ENCODE data around the gene ACTR3.
A peak's percentile ranks its signal among the peaks of the same experiment; 100 is the strongest.
"Not testable (repeated sequence)": the region's sequence is repeated elsewhere in the genome, so short reads cannot be mapped to it uniquely, and the experiment has no call there.

Gene ACTR3

DNA sequence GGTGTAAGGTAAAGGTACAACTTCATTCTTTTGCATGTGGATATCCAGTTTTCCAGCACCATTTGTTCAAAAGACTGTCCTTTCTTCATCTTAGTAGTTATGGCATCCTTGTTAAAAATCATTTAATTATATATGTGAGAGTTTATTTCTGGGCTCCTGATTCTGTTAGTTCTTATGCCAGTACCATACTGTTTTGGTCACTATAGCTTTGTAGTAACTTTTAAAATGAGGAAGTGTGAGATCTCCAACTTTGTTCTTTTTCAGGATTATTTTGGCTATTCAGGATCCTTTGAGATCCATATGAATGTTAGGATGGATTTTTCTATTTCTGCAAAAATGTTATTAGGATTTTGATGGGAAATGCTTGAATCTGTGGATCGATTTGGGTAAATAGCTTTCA is 16.8 kb downstream of the ACTR3 start:
- DNase-seq: no peak

DNA sequence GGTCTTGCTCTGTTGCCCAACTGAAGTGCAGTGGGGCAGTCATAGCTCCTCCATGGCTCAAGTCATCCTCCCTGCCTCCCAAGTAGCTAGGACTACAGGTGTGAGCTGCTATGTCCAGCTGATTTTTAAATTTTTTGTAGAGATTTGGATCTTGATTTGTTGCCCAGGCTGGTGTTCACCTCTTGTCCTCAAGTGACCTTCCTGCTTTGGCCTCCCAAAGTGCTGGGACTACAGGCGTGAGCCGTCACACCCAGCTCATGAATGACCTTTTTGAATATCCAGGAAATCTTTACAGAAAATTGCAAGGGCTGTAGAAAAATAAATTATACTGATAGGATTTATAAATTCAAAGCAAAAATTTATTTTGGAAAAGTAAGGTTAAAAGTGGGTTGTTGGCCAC is 17.4 kb downstream of the ACTR3 start:
- no peak for DNase-seq

DNA sequence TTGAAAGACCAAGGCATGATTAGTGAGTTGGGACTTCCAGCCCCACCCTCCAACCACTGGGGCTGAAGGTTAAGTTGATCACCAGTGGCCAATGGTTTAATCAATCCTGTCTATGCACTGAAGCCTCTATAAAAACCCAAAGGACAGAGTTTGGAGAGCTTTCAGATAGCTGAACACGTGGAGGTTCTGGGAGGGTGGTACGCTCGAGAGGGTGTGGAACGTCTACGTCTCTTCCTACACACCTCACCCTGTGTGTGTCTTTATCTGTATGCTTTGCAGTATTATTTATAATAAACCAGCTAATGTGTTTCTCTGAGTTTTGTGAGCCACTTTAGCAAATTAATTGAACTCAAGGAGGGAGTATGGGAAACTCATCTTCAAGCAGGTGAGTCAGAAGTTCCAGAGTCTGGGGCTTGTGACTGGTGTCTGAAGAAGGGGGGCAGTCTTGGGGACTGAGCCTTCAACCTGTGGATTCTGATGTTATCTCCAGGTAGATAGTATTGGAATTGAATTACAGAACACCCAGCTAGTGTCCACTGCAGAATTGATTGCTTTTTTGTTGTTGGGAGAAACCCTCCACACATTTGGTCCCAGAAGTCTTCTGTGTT is 20.3 kb downstream of the ACTR3 start:
- DNase-seq: no peak

DNA sequence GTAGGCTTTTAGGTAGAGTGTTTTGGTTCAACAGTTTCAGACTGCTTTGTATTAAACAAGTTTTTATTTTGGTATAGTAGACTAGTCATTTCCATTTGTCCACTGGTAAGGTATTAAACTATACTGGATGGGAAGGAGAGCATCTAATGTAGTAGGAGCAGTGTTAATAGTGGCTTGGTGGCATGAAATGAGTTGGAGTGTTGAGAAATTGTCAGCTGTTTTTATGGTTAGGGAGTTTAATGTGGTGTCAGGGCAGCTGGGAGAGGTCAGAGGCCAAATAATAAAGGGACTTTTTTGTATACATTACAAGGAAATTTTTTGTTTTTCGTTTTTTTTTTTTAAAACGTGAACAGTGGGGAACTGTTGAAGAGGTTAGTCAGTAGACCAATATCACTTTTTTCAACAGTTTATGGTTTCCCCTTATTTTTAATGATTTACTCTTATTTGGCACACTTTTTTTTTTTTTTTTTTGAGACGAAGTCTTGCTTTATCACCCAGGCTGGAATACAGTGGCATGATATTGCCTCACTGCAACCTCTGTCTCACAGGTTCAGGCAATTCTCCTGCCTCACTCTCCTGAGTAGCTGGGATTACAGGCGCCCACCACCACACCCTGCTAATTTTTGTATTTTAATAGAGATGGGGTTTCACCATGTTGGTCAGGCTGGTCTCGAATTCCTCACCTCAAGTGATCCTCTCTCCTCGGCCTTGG is 21.2 kb downstream of the ACTR3 start:
- no peak for DNase-seq

DNA sequence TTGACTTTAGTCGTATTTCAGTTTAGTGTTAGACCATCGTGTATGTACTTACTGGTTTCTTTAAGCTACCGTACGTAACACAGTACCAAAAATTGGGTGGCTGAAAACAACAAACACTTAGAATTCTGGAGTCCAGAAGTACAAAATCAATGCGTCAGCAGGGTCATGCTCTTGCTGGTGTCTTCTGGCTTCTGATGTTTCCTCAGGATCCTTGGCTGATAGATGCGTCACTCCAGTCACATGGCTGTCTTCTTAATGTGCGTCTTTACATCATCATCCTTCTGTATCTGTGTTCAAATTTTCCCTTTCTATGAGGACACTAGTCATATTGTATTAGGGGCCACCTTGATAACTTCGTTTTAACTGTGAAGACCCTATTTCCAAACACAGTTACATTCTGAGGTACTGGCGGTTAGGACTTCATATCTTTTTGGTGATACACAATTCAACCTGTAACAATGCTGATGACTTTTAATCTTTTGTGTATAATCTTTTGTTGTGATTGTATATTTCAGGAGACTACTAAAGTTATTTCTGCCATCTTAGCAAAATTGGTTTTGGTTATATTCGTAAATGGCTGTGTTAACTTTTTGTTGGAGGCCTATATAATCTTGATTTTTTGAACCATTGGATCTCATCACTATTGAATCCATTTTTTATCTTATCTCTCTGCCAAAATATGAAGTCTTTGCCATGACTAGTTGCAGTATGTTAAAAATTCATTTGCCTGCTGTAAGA is 25.4 kb downstream of the ACTR3 start:
- no peak for DNase-seq

DNA sequence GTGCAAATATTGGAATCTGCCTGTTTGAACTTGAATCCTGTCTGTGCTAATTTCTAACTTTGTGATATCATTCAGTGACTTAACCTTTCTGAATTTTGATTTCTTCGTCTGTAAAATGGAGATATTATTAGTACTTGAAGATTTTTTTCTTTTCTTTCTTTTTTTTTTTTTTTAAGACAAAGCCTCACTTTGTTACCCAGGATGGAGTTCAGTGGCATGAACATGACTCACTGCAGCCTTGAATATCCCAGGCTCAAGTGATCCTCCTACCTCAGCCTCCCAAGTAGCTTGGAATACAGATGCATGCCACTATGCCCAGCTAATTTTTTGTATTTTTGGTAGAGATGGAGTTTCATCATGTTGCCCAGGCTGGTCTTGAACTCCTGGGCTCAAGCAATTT is 28.3 kb downstream of the ACTR3 start:
- no peak for DNase-seq

DNA sequence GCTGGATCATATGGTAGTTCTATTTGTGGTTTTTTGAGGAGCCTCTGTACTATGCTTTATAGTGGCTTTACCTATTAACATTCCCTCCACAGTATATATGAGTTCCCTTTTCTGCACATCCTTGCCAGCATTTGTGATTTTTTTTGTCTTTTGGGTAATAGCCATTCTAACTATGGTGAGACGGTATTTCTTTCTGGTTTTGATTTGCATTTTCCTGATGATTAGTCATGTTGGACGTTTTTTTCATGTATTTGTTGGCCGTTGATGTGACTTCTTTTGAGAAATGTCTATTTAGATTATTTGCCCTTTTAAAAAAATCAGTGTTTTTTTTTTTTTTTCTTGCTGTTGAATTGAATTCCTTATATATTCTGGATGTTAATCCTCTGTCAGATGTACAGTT is 31.1 kb downstream of the ACTR3 start:
- DNase-seq: no peak

DNA sequence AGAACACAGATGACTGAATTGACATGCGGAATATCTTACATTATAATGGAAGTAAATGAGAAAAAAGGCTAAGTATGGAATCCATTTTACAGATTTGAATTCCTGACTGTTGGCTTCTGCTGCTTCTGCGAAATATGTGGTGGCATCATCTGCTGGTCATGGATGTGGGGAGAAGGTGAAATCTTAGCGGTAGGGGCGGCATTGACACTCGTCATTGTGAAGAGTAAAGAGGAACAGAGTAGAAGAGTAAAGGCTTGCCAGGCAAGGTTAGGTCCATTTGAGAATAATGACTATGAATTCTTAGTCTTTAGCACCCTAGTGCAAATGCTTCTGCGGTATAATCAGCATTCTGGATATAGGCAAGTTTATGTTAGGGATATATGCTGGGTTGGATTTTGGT is 32.4 kb downstream of the ACTR3 start:
- DNase-seq: no peak

DNA sequence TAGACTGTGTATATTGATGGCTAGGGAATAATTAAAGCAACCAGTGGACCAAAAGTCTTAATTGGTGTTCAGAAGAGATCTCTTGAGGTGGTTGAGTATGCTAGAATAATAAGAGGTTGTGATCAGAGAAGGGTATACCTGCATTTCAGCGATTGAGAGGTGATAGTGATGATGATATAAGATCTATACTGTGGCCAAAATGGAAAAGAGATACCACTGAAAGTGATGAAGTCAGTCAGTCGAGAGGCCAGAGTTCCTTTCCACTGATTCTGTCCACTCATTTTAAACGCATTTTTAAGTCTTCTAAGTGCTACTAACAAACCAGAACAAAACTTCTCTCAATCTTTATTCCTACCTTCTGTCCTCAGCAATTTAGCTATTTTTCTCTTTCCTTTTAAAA is 32.9 kb downstream of the ACTR3 start:
- no peak for DNase-seq

DNA sequence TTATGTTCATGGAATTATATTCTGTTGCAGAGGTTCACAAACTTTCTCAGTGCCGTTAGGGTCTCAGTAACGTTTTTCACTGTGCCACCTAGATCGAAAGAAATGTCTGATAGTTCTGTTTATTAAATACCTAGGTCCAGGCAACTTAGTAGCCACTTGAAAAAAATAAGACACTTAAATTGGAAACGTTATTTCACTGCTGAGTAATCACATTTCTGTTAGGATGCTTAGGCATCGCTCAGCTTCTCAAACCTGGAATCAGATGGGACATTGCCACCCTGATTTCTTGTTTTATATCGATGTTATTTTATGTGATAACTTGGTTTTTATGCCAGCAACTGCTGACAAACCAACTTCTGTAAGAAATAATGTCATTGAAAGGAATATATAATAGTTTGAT is 36.0 kb downstream of the ACTR3 start:
- DNase-seq: no peak

DNA sequence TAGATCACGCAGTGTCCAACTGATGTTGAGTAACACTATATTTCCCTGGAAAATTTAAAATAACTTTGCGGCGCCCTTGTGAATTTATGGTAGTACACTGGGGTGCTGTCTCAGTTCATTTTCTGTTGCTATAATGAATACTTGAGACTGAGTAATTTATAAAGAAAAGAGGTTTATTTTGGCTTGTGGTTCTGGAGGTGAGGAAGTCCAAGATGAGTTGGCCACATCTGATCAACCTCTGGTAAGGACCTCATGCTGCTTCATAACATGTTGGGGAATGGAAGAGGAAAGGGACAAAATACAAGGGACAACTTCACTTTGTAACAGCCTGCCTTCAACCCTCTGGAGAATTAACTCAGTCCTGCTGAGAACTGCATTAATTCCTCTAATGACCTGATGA is 36.4 kb downstream of the ACTR3 start:
- DNase-seq: no peak

DNA sequence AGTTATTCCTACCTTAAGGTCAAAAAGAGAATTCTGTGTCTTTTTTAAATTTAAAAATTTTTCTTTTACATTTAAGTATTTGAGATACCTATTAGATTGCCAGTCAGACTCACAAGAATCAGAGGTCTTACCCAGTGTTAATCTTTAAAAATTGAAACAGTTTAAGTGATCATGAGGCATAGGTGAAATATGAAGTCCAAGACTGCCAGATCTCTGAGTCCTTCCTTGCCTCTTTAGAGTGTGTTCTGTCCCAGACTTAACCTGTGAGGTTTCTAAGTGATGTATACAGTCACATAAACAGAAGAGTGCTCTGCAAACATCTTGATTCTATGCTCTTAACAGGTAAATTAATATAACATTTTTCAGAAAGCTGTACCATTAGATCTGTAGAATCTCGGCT is 40.6 kb downstream of the ACTR3 start:
- no peak for DNase-seq

DNA sequence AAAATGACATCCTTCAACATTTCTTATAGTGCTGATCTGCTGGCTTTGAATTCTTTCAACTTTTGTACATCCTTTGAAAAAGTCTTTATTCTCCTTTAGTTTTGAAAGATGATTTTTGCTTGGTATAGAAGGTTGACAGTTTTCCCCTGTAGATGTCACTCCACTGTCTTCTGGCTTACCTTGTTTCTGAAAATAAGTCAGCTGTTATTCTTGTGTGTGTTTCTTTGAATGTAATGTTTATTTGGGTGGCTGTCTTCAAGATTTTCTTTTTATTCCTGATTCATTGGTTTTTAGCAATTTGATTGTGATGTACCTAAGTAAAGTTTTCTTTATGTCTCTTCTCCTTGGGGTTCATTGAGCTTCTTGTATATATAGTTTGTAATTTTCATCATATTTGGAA is 47.6 kb downstream of the ACTR3 start:
- no peak for DNase-seq

DNA sequence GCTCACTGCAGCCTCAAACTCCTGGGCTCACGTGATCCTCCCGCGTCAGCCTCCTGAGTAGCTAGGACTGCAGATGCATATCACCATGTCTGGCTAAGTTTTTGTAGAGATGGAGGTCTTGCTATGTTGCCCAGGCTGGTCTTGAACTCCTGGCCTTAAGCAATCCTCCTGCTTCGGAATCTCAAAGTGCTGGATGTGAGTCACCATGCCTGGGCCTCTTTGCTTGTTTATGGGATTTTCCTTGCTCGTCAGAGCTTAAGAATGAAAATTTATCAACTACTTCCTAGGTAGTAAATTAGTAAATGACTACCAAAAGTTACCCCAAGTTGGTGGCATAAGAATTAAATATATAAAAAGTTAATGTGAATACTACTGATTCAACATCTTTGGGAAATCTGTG is 51.0 kb downstream of the ACTR3 start:
- no peak for DNase-seq

DNA sequence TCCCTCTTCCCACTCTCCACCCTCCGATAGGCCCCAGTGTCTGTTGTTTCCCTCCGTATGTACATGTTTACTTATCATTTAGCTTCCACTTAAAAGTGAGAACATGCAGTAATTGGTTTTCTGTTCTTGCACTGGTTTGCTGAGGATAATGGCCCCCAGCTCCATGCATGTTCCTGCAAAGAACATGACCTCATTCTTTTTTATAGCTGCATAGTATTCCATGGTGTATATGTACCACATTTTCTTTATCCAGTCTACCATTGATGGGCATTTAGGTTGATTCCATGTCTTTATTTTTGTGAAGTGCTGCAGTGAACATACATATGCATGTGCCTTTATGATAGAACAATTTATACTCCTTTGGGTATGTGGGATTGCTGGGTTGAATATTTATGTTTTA is 55.9 kb downstream of the ACTR3 start:
- DNase-seq: not testable (repeated sequence)

DNA sequence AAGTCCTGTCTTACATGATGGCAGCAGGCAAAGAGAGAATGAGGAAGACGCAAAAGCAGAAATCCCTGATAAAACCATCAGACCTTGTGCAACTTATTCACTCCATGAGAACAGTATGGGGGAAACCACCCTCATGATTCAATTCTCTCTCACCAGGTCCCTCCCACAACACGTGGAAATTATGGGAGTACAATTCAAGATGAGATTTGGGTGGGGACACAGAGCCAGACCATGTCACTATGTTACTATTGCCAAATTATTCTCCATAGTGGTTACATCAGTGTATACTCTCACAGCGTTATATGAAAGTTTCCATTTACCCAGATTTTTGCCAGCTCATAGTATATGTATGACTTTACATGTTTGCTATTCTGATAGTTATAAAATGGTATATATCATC is 61.0 kb downstream of the ACTR3 start:
- not testable (repeated sequence) for DNase-seq

DNA sequence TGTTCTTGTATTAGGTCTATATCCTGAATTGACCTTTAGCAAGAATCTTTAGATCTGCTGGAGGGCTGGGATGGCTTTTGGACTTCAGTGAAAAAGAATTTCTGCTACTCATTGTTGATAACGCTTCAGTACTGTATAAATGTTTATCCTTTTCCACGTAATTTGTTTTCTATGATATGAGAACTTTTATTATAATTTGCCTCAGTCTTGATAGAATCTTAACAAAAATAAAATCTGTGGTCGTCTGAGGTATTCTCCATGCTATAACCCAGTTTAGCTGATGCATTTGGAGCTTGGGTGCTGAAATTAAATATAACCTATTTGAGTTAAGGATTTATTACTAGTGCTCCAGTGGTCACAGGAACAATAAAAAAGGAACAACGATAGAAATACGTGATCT is 71.1 kb downstream of the ACTR3 start:
- no peak for DNase-seq

DNA sequence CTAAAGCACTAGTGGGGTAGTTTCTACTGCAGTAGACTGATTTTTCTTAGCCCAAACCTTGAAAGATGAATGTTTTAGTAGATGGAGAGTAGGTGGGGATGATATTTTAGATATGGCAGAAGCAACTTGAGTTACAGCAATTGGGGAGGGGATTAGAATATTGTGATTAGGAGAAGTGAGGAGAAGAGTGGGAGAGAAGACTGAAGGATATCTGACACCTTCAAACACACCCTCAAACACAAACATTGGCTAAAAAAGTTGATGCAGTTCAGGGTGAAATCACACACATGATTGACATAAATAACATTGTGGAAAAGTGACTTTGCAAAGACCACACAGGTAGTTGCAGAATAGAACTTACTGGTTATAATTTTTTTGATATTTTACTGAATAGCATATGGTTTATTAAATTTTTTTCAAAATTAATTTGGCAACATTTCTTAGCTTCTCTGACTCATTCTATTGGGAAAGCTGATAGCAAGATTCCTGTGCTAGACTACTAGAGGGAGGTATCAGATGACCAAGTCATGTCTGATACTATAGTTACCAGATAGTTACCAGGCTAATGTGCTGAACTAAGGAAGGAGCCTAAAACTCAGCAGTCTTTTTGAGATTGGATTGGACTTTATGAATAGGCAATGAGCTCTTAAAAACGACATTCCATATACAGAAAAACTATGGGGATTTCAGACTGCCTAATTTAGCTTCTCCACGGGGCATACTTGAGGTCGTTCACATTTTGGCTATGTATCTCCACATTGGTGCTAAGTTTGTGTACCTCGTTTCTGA is 73.0 kb downstream of the ACTR3 start:
- DNase-seq: no peak

DNA sequence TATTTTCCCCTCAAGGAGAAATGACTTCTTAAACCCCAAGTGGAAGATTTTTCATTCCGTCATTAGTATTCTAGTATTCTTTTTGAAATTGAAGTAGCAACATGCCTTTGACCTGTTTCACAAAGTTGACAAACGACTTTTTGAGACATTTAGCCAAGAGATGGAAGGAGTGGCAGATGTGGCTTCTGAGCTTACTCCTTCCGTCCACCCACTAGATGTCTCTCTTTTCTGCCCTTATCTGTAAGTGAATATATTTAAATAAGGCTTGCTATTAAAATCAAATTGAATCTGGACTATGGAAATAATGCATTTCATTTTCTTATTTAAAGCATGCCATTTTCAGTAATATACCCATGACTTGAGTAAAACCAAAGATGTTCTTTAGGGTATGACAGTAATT is 74.1 kb downstream of the ACTR3 start:
- no peak for DNase-seq

DNA sequence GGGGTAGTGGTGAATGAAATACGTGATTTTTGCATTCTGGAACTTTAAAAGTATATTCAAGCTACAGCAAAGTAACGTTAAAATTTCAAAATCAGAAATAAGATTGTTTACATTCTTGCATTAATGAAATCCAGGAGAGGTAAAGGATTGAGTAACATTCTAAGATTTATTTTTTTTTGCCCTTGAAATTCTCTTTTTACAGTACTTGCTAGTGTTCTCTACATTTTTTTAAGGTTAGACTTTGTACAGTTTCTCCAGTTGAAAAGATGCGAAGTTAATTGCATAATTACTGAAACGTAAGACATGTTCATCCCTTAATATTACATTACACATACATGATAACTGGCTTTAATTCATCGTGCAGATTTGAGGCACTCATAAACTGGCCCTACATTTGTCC is 74.5 kb downstream of the ACTR3 start:
- DNase-seq: no peak

DNA sequence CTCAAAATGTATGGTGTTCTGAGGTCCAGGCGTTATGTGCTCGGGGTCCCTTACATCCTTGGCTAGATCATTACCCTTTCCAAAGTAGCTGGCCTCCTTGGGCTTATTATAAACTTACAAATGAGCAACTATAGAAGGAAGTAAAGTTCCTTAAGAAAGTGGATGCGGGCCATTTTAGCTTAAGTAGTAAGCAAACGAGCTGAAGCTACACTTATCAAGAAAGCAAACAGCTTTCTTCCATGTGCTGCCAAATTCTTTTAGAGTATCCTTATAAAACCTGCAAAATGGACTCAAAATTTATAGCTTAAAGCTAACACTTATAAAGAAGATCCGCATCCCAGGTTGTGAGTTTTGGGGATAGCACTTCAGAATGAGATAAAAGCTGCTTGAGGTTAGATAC is 75.3 kb downstream of the ACTR3 start:
- DNase-seq: no peak

DNA sequence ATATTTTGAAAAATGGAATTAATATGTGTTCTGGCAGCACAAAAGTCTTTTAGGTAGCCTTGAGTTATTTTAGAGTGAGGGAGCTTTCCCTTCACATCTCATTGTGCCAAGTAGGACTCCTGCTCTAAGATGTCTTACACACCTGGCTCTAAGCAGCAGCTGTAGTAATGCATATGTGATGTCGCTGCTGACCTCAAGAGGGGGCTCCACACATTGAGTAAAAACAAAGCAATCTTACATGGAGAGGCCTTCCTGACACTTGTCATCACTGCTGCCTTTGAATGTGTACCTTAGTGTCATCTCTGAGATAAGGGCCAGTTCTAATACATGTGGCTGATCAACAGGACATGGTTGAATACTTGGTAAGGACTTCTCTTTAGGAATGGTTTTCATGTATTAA is 75.8 kb downstream of the ACTR3 start:
- DNase-seq: peak; percentile 32

DNA sequence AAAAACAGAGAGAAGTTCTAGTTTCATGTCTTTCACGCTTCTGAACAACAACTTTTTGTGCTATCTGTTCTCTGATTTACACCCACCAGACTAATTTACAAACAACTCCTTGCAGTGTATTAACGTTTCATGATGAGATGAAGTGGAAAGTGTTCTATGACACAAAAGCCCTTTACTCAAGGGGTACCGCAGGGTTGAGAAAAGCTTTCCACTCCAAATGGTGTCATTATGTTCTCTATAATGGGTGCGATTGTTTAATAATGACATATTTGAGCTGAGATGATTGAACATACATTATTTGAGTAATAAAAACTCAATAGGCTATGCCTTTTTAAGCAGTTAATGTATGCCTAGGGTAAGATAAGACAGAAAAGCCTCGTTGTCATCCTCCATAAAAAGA is 76.3 kb downstream of the ACTR3 start:
- DNase-seq: no peak

DNA sequence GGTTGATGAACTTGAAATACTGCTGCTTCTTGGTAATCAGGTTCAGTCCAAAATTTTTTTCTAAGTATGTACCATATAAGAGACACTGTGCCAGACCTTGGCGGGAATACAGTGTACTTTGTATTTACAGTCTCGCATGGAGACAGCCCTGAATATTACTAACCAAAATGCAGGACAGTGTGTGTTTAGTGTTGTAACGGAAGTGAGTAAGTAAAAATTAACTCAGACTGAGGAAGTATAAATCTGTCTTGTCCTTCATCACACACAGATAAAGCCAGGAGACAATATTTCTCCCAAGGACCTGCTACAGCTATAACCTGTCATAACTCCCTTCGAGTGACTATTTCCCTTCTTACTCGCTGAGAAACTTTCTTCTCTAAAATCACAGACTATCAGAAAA is 76.9 kb downstream of the ACTR3 start:
- no peak for DNase-seq

Measured in CD4-positive, alpha-beta T cell treated with Interleukin-21 for 1 hour (primary cell).